ENCODE data around the gene ACSF3. TPM values are rescaled to one million over a fixed set of nuclear protein-coding genes. Genes with fewer than 3 reads are reported as not detected.

ACSF3 gene
- total and polyA plus RNA-seq, 2 of the 4 experiments (the other 2 are of a cell fraction), result 9.5 to 14.2 TPM

GRCh38 chr16:89110641-89111040 is 17.0 kb downstream of the ACSF3 start:
- intact Hi-C loops (cut with micrococcal nuclease) (no loop called here), in situ Hi-C loops (cut with MboI; ENCODE audit: low sequenced_read_pairs) (no loop called here), dilution Hi-C loops (cut with HindIII; ENCODE audit: low sequenced_read_pairs, unreplicated experiment) (no loop called here)
- Histone ChIP-seq H4K5ac (ENCODE audit: low read depth, low read length) (no peak overlapping the region), H3K4me3 (ENCODE audit: insufficient read depth, low read depth, low read length) (no peak overlapping the region), H3K27ac (ENCODE audit: insufficient read depth, low read length) (no peak overlapping the region), H3K9me1 (ENCODE audit: insufficient read depth, low read length) (peaks cover 6% of the 10 kb centered on the region; the same call in 1 of the 2 replicates), H3K4me2 (ENCODE audit: low read depth, low read length) (no peak overlapping the region), H2BK15ac (ENCODE audit: low read depth, low read length) (no peak overlapping the region), H3K4ac (ENCODE audit: low read depth, low read length) (no peak overlapping the region), H2BK5ac (ENCODE audit: low read depth, low read length, poor library complexity, severe bottlenecking) (no peak overlapping the region), H3K9ac (ENCODE audit: low read depth, low read length) (no peak overlapping the region), H3K56ac (ENCODE audit: extremely low read depth, insufficient read depth, low read length) (no peak overlapping the region), H3K23ac (ENCODE audit: low read depth, low read length) (no peak overlapping the region), H2BK20ac (ENCODE audit: low read depth, low read length) (no peak overlapping the region), H3K4me1 (ENCODE audit: control insufficient read depth, insufficient read depth, low read length) (no peaks in the 10 kb centered on the region), H2BK120ac (ENCODE audit: low read depth, low read length) (no peak overlapping the region), H4K20me1 (ENCODE audit: insufficient read depth, low read length) (no peaks in the 10 kb centered on the region), H3K79me1 (ENCODE audit: low read depth in 1 of 2, low read length in 2 of 2) (peaks cover 9 to 15% of the 10 kb centered on the region in 2 experiments), H4K8ac (ENCODE audit: low read depth in 2 of 2, low read length in 2 of 2) (no peak overlapping the region), H2AK5ac (ENCODE audit: low read depth, low read length) (no peak overlapping the region), H3K14ac (replicated peaks; ENCODE audit: low read depth, low read length) (no peak overlapping the region), H2AFZ (replicated peaks; ENCODE audit: low read length, poor library complexity) (no peak overlapping the region), H2AK9ac (replicated peaks; ENCODE audit: low read depth, low read length, poor library complexity) (no peak overlapping the region), H3K18ac (ENCODE audit: low read depth, low read length) (no peak overlapping the region), H3K36me3 (ENCODE audit: control insufficient read depth, insufficient read depth, low read length) (peaks cover 54% of the 10 kb centered on the region), H3K9me3 (ENCODE audit: control insufficient read depth, insufficient read depth, low read length) (no peaks in the 10 kb centered on the region), H4K91ac (ENCODE audit: insufficient read depth, low read depth, low read length) (no peak overlapping the region), H3K27me3 (ENCODE audit: control insufficient read depth, insufficient read depth, low read length) (no peaks in the 10 kb centered on the region)
- BruUV-seq (replicated peaks), result no TSS peak
- CTCF ChIA-PET, result no interaction called here
- no peak for DNase-seq
- no peak for ATAC-seq (ENCODE audit: low read depth)
- TF ChIP-seq RFX5 (IDR thresholded peaks at IDR 0.05; ENCODE audit: low read depth, low read length) (no peak), FOS (IDR thresholded peaks at IDR 0.05; ENCODE audit: low read depth, low read length) (no peak), CTCF (conservative IDR thresholded peaks at IDR 0.05; ENCODE audit: low read depth, low read length) (no peak), MAFK (IDR thresholded peaks at IDR 0.05; ENCODE audit: low read depth, low read length) (no peak), USF2 (IDR thresholded peaks at IDR 0.05; ENCODE audit: low read depth, low read length) (no peak), BHLHE40 (IDR thresholded peaks at IDR 0.05; ENCODE audit: low read depth, low read length) (no peak), MAZ (IDR thresholded peaks at IDR 0.05; ENCODE audit: borderline replicate concordance, low read depth, low read length) (no peak), SMC3 (IDR thresholded peaks at IDR 0.05; ENCODE audit: low read depth, low read length) (no peak), MXI1 (IDR thresholded peaks at IDR 0.05; ENCODE audit: borderline replicate concordance, low read depth, low read length) (no peak), CEBPB (IDR thresholded peaks at IDR 0.05; ENCODE audit: low read depth, low read length) (no peak), POLR2A (IDR thresholded peaks at IDR 0.05; ENCODE audit: low read depth, low read length) (no peak), ELK1 (IDR thresholded peaks at IDR 0.05; ENCODE audit: borderline replicate concordance, low read depth, low read length) (no peak), NFE2L2 (IDR thresholded peaks at IDR 0.05; ENCODE audit: low read depth, low read length) (no peak), RCOR1 (IDR thresholded peaks at IDR 0.05; ENCODE audit: insufficient replicate concordance, low read length) (no peak), RAD21 (IDR thresholded peaks at IDR 0.05; ENCODE audit: low read length) (no peak), CHD1 (IDR thresholded peaks at IDR 0.05; ENCODE audit: low read depth, low read length) (no peak)
- WGBS, 2 experiments (ENCODE audit: extremely low coverage in 2 of 2, insufficient read length in 1 of 2), result no CpG with 5 or more reads among the region's 14 CpGs
- POLR2A ChIA-PET (ENCODE audit: unreplicated experiment), result no interaction called here
